Fibroblast of peridontal ligament (primary cell): Measurements from ENCODE around the gene EFHD2.
A peak's percentile ranks its signal among the peaks of the same experiment; 100 is the strongest.
"Not testable (repeated sequence)": the region's sequence is repeated elsewhere in the genome, so short reads cannot be mapped to it uniquely, and the experiment has no call there.

ENCODE experiments used
- DNase-seq: peaks from one replicate; pipeline ENCODE4 v3.0.0-alpha.2; 2010; ENCODE audit errors: extremely low read depth

Gene EFHD2

DNA sequence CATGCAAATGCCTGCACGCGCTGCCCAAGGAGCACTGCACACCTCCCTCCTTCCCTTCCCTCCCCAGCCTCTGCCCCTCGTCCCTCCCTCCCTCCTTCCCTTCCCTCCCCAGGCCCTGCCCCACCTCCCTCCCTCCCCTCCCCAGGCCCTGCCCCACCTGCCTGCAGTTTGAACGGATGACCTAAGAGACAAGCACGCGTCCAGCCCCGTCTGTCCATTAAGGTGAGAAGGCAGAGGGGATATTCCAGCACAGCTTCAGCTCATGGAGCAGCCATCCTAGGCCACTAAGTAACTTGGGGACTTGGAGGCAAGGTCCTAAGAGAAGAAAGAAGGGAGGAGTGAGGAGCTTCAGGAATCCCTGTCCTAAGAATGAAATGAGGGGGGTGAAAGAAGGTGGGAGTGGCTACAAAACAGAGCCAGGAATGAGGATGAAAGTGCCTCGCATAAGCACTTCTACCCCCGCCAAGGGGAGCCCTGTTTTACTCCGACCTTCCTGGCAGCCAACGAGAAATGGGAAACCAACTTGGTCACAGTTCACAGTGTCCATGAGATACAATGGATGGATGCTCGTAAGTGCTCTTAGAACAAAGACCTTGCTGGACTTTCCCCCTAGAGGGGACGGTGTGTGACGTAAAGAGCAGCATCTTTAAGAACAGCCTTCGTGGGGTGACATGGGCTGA lies 21.3 kb upstream of the EFHD2 start:
- DNase-seq, result no peak

DNA sequence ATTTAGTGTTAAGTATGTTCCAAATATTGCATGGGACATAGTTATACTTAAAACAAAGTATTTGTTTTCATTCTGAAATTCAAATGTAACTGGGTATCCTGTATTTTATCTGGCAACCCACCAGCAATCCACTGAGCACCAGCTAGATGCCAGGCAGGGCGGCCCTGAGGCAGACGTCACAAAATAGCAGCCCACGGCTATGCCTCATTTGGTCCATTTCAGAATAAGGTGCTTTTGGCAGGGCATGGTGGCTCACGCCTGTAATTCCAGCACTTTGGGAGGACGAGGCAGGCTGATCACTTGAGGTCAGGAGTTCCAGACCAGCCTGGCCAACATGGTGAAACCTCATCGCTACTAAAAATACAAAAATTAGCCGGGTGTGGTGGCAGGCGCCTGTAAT lies 19.9 kb upstream of the EFHD2 start:
- DNase-seq, result not testable (repeated sequence)

DNA sequence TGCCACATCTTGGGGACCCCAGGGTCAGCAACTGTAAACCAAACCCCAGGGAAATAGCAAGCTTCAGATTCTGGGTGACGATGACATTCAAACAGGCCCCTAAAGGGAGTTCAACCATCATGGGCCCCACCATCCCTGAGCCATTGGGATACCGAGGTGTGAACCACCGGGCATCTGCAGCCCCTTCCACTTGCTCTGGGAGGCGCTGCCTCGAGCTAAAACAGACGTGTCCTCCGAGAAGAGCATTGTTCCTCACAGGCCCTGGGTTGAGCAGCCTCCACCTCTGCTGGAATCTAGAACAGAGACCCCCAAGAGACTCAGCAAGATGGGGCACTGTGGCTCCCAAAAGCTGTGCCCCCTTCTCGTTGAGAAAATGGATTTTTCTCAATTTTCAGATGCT lies 19.0 kb upstream of the EFHD2 start:
- no peak for DNase-seq

DNA sequence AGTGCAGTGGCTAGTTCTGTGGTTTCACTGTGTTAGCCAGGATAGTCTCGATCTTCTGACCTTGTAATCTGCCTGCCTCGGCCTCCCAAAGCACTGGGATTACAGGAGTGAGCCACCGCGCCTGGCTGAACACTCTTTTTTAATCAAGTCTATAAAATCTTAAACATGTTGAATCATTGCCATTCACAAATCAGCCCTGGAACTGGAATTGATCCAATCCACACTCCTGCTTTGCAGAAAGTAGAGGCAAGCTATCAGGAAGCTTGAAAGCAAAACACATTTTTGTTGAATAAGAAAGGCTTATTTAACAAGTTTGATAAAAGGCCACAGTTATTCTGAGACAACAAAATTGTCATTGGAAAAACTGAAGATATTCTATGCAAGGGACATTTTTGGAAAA lies 18.3 kb upstream of the EFHD2 start:
- DNase-seq, result no peak

DNA sequence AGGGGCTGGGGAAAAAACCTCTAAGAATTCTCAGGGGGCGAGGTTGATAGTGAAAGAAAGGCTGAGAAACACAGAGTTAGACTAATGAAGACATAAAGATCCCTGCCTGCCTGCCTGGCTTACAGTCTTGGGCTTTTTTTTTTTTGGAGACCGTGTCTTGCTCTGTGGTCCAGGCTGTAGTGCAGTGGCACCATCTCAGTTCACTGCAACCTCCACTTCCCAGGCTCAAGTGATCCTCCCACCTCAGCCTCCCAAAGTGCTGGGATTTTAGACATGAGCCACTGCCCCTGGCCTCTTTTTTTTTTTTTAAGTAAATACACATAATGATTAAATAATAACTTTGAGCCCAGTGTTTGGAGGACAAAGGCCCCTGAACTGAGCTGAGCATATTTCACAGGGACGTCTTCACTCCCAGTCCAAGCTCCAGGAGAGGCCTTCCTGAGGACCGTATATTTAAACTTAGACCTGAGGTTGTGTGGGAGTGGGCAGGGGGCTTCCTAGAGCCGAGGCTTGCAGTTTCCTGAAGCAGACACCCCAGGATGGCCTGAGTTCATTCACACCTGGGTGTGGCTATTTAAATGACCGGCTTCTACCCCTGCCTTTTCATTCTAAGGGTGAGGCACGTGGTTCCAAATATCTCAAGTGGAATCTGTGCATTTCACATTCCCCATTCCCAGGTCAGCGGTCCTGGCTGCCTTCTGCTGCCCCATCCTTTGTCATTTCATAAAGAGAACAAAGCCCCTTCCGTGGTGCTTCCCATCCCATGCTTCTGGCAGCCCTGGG lies 16.0 kb upstream of the EFHD2 start:
- no peak for DNase-seq

DNA sequence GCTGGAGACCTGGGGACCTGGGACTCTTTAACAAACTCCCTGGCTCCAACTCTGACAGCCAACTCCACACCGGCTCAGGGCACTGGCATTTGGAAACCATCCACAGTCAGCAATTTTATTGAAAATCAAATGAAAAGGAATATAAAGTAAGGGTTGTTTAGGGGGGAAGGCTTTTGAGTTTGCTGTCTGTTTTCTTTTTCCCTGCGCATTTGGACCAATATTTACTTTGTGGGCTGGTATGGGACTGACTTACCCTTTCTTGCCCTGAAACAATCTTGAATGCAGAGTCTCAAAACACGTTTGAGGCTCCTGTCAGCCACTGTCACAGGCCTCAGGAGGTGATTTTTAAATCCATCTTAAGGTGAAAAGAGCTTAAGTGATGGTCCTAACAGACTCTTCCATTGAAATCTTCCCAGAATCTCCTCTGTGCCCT lies 15.4 kb upstream of the EFHD2 start:
- no peak for DNase-seq

DNA sequence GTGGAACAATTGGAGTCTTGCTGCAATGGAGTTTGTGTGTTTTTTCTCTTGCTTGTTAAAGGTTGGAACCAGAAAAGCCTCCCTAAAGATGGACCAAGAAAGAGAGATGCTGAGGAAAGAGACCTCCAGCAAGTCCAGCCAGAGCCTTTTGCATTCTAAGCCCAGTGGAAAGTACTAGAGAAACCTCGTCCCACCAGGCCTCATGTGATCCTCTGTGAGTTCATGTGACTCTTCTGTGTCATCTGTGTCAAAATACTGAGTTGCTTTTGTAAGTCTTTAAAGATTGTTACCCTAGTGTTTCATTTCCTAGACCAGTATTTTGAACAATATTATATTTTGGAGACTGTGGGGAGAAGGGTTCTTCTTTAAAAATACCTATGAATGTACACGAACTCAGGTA lies 12.5 kb upstream of the EFHD2 start:
- no peak for DNase-seq

DNA sequence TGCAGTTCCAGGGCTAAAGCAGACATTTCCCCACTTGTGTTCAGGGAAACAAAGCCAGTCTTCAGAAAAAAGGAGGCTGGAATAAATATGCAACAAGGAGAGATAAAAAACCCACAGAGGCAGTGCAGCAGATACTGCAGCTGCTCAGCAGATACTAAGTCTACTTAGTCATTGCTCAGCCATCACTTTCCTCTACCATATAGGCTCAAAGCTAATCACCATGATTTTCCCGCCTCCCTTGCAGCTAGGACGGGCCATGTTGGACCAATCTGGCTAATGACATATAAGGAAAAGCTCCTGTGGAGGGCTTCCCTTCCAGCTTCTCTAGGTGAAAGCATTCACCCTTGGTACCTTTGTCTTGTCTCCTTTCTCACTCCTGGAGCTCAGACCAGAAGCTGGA lies 10.0 kb upstream of the EFHD2 start:
- no peak for DNase-seq

DNA sequence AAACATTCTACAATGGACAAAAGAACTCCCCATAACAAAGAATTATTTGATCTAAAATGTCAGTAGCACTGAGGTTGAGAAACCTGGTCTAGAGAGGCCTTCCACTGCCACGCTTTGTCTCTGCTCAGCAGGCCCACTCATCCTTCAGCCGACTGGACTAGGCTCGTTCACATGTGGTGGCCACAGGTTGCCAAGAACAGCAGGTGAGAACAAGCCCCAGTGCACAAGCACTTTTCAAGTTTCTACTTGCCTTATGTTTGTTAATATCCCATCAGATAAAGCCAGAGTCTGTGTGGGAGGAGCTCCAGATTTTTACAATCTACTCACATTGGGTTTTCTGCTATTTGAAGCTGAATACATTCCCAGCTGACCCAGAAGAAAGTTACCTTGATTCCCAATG lies 9.1 kb upstream of the EFHD2 start:
- no peak for DNase-seq

DNA sequence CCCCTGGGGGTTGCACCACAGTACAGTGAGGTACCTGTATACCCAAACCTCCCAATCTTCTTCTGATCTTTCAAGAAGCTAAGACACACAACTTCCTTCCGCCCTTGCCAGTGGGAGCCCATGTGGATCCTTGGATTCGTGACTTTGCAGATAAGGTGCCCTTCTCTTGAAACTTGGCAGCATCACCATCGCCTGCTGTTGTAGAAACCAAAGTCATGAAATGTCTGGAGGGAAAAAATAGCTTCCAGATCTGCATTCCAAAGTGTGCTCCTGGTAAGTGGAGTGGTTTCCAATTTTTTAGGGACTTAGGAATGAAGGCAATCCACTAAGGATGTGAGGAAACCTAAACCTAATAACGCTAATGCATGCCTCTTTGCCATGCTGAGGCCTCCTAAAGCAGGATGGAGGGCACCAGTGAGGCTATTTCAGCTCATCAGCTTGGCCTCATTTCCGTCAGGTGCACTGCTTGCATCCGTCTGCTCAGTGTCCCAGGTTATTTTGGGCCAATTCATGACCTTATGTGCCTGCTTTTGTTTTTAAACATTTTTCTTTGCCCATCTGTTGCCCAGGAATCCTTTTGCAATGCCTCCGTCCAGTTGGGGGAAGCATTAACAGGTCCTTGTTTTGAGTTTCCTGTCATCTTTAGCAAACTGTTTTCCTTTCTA lies 8.2 kb upstream of the EFHD2 start:
- DNase-seq, result no peak

DNA sequence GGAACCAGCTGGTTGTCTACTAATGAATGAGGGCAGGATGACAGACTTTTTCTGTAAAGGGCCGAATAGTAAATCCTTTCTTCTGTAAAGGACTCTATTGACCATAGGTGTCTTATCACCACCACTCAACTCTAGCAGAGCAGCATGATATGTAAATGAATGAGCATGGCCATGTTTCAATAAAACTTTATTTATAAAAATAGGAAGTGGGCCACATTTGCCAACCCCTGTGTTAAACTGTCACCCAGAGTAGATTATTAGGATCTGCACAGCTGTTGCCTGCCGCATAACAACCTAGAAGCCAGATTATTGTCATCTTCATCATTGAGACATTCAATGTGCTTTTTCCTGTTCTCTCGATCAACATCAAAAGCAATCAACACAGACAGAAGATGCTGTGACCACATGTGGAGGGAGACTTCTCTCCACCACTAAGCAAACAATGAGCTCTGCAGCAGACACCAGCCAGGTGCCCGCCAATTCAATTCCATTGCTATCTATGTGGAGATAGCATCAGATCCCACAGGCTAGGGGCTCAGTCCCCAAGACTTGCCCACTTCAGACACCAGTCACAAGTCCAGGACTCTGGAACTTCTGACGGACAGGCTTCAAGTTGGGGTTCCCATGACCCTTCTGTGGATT lies 6.8 kb upstream of the EFHD2 start:
- no peak for DNase-seq

DNA sequence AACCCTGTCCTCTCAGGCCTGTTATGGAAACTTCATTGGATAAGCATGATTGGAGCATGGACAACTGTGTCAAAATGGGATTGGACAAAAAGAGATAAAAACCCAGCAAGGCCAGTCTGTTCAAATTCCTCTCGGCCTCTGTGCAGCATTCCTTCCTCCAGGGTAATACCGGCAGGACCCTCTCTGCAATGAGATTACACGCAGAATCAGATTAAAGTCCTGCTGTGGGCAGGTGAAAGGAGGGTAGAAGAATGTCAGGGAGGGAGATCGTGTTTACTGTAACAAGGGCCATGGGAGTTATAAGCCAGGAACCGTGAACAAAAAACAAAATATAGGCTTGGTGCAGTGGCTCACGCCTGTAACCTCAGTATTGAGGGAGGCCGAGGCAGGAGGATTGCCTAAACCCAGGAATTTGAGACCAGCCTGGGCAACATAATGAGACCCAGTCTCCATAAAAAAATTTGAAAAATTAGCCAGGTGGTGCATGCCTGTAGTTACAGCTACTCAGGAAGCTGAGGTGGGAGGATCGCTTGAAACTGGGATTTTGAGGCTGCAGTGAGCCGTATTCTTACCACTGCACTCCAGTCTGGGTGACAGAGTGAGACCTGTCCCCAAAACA lies 5.6 kb upstream of the EFHD2 start:
- DNase-seq, result no peak

DNA sequence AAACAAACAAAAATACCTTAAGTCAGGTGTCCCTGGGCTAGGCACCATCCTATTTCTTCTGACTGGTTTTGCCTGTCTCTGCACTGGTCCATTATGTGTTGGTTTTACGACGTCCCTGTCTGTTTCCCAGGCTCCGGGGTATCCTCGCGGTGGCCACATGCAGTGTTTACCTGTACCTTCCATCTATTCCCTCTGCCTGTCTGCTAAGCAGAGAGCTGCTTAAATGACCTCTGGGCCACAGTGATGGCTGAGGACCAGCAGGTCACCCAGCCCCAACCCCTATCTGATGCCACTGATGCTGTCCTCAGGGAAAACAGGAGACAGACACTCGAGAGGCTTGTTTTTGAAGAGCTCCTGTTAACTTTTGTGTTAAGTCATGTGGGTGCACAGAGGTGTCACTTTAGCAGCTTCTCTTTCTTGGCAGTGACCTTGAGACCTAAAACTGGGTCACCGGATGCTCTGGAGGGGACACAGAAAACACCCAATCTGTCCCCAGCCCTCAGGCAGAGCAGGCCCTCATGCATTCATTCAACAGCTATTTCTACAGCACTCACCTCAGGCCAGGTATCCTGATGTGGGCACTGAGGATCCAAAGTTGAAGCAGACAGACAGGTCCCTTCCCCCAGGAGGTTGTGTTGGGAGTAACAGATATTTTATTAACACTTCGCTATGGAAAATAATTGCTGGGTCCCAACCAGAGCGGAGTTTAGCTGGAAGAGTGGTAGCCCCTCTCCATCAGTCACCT lies 4.4 kb upstream of the EFHD2 start:
- DNase-seq, result no peak

DNA sequence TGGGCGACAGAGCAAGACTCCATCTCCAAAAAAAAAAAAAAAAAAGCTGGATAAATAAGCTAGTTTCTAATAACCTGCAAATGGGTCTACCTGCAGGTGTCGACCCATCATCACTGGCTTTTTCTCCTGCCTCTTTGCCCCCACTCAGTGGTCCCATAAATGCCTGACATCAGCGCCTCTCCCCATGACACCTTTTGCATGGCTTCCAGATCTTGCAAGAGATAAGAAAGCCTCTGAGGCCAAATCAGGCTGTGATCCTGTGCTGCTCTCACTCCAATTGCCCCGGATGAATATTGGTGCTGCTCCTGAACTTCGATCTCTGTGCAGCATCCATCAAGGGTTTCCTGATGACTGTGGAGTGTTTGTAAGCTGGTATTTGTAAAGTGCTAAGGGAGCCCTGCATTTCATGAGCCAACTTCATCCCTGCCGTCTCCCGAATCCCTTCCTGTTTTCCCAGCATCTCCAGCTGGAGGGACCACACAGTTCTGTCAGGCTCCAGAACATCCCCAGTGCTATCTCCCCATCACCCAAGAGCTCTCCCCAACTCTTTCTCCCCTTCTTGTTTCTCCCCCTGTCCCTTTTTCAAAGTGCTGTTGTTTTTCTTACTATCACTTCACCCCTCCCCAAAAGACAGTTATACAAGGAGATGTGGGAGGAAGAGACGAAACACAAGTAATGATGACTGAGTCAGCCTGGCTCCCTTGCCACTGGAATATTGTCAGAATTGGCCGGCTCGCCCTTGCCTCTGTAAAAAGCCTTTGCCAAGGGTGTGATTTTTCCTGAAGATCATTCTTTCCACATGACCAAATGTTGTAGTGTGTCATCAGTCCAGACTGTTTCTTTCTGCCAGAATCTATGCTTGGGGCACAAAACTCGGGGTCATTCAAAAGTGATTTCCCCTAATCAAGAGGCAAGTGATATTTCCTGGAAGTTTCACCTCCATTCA lies 2.8 kb upstream of the EFHD2 start:
- peak; percentile 93 for DNase-seq

DNA sequence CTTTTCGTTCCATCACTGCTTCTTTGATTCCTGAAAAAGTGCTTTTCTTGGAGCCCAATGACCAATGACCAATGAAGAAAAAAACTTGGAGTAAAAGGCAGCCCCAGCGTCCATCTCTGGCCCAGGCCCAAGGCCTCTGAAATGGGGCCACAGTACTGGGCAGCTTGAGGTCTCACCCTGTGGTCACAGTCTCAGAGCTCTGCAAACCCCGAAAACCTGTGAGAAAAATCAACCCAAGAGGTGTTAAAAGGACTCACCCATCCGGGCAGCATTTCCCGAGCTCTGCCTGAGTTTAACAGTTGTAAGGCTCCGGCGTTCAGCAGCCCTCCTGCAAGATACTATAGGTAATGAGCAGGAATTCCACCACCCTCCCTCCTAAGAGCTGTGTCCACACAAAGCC lies 2.1 kb upstream of the EFHD2 start:
- no peak for DNase-seq

DNA sequence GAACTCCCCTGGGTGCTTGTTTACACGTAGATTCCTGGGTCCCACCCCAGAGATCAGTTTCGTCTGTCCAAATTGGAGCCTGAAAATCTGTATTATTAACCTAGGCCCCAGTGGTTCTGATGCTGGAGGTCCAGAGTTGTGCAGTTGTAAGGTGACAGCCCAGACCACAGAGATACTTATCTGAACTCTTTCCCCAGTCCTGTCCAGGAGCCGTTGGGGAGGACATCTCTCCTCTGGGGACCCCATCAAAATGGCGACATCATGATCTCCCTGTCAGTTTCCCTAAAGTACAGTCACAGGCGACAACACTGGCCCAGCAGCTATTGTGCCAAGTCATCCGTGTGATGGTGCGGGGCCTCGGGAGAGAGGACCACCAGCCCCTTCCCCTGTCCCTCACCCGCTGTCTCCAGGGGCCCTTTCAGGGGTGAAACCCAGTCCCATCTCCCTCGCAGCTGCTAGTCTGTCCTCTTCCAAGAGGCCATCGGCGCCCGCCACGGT lies 749 bp upstream of the EFHD2 start:
- no peak for DNase-seq

DNA sequence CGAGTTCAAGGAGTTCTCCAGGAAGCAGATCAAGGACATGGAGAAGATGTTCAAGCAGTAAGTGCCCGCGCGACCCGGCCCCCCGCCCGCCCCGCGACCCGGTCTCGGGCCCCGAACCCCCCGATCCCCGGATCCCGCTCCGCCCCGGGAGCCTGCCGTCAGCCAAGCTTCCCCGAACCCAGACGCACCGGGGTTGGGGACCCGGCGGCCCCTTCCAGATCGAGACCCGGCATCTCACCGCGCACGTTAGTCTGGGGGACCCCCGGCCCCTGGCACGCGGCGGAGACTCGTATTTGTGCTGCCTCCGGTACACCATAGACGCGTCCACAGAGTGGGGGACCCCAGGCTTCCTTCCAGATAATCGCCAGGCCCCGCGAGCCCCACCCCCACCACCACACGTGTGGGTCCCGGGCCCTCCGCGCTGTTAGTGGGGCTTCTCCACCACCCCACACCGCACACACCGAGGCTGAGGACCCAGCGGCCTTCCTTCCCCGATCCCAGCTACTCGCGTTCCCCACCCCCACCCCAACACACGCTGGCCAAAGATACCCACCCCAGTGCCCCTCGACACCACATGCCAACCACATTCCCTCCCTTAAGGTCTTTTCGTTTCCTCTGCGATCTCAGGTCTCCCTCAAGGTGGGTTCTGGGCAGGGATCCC lies 665 bp downstream of the EFHD2 start:
- no peak for DNase-seq

DNA sequence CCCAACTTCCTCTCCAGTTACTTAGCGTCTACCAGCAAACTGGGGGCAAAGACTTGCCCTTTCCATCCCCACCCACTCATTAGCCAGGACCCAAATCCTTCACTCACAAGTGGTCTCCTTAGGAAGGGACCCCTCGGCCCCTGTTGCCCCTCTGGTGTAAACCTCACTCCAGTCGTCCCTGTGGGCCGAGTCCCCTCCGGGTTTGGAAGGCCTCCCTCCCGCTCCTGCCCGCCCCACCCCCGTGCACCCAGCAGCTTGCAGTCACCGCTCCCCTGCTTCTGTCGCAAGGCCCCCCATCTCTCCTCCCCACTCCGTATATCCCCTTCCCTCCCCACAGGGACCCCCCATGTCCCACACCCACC lies 1.2 kb downstream of the EFHD2 start:
- DNase-seq, result no peak

DNA sequence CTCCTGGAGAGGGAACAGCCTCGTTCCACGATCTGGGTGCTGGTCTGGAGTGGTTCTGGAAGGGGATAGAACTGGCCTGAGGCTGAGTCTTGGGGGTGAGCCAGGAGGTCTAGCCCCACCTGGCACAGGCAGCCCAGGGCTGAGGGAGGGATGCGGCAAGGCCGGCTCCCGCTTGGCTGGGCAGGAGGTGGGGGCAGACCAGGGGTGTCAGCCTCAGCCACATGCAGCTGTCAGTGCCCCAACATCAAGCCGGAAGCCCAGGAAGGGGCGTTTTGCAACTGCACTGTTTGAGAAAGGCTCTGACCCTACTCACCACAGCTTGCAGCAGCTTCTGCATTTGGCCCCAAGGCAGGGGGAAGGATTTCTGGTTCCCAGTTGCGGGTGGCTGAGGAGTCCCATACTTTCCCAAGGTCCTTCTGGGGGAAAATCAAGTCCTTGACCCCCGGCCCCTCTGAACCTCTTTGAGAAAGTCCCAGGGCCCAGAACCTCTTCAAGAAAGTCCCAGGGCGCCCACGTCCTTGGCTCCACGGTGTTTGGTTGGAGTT lies 2.0 kb downstream of the EFHD2 start:
- DNase-seq, result peak; percentile 37
